Eye (tissue), 1 donor: ENCODE data around the gene RHBDD3.

Source experiments
- DNase-seq: peaks from one replicate; pipeline ENCODE4 v3.0.0-alpha.2; 2015

RHBDD3 gene

GRCh38 chr22:29267858-29268510 lies at the start of gene RHBDD3, which contains the start of gene EWSR1:
TSS of gene RHBDD3 (minus strand) at chr22:29267981. CDS start at chr22:29265626, 2,355 bp downstream.
TSS of gene EWSR1 (plus strand) at chr22:29268268. CDS start at chr22:29268337, 69 bp downstream.
- DNase-seq = peak; percentile 99

GRCh38 chr22:29316141-29316828 lies 48.5 kb upstream of the RHBDD3 start:
- DNase-seq = no peak

GRCh38 chr22:29315286-29316140 lies 47.7 kb upstream of the RHBDD3 start, which contains the start of gene RASL10A:
TSS of gene RASL10A (minus strand) at chr22:29315697. CDS start at chr22:29315246, 451 bp downstream.
- peak; percentile 59 for DNase-seq

- peak; percentile 42 for DNase-seq
These were observed 46.9 kb upstream of the RHBDD3 start for GRCh38 chr22:29314537-29315285.

DNA sequence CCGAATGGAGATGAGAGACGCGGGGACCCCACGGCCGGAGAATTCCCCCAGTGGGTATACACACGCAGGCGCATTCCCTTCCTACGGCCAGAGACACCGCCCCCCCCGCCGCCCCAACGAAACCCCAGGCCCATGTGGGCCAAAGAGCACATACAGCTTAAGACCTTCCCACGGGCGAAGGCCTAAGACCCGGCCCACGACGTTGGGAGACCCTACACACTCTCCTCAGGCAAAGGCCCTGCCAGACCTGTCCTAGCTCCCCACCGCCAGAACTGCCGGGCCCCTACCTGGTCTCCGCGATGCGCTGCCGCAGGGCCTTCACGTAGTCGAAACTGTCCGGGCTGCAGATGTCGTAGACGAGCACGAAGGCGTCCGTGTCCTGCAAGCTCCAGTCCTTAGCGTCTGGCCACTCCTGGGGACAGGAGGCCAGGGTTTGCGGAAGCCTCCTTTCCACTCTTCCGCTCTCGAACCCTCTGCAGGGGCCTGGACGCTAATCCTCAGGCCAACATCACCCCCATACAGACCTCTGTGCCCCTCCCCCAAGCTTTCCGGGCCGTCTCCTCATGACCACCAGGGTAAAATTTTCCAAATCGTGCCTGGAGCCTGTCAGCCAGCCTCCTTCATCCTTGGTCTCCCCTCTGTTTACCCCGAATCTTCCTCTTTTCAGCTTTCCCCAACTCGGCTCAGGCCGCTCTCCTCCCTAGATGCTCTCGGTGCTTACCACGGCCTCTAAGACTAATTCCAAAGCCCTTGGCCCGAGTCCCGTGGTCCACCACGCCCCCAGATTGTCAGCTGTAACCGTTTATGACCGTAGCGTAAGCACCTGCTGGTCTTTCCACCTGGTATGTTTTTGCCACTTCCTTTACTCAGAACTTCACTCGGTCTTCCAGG lies 46.0 kb upstream of the RHBDD3 start:
- DNase-seq = peak; percentile 43

DNA sequence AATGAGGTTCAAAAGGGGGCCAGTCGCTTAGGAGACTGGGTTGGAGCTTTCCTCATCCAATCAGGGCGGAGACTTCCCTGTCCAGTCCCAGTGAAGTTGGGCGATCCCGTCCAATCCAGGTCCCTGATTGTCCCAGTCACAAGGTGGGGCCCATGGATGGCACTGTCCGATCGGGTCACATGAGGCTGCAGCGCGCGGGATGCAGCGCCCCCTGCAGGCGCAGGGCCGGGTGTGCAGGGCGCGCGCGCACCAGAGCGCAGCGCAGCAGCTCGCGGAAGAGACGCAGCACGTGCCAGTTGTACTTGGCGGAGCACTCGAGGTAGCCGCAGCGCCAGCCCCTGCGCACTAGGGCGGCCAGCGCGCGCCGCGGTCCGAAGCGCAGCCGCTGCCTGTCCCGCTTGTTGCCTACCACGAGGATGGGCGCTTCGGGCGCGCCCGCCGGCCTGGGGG lies 45.4 kb upstream of the RHBDD3 start:
- peak; percentile 77 for DNase-seq

DNA sequence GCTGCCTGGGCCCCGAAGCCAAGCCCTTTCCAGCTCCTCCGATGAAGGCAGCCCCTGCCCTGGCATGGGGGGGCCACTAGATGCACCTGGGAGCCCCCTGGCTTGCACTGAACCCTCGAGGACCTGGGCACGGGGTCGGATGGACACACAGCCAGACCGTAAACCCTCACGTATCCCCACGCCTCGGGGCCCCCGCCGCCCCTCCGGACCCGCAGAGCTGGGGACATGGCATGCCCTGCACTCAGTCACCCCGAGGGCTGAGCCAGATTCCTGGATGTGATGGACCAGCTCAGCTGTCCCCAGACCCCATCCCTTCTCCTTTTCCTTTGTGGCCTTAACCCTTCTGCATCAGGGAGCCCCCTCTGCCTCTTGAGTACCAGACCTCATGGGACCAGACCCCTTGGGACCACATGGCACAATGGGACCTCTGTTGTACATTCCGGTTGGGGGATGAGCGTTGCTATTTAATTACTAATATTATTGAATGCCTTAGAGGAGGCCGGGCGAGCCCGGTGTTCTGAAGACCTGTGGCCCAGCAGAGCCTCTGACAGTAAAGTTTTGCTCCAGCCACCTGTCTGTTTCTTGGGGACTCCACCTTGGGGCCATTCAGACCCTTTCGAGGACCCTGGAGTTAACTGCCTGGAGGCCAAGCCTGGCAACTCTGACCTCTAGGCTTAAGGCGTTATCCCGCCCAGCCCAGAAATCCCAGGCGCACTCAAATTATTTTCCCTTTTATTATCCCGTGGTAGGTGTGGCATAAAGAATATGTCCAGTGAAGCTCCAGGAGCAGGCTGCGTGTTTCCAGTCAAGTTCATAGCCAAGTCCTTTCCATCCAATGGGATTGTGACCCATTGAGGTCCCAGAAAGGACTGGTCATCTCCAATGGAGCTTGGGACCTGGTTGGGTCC lies 44.7 kb upstream of the RHBDD3 start:
- no peak for DNase-seq

- no peak for DNase-seq
These were observed 43.9 kb upstream of the RHBDD3 start for GRCh38 chr22:29311464-29312217.

DNA sequence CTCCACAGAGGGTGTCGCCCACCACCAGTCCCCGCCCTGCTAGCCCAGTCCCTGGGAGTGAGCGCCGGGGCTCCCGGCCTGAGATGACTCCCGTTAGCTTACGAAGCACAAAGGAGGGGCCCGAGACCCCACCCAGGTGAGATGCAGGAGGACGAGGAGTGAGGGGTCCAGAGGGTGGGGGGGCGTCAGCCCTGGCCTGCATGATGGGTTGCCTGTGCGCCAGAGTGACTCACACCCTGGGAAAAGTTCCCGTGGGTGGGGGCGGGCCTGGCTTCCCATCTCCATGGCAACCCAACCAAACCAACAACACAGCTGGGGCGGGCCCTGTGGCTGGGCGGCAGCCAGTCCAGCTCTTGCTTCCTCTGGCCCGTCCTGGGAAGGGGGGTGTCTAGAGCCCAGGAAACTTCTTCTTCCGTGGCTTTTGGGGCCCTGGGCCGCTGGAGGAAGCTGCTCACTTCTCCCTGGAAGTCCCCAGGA lies 43.1 kb upstream of the RHBDD3 start:
- DNase-seq = peak; percentile 92

DNA sequence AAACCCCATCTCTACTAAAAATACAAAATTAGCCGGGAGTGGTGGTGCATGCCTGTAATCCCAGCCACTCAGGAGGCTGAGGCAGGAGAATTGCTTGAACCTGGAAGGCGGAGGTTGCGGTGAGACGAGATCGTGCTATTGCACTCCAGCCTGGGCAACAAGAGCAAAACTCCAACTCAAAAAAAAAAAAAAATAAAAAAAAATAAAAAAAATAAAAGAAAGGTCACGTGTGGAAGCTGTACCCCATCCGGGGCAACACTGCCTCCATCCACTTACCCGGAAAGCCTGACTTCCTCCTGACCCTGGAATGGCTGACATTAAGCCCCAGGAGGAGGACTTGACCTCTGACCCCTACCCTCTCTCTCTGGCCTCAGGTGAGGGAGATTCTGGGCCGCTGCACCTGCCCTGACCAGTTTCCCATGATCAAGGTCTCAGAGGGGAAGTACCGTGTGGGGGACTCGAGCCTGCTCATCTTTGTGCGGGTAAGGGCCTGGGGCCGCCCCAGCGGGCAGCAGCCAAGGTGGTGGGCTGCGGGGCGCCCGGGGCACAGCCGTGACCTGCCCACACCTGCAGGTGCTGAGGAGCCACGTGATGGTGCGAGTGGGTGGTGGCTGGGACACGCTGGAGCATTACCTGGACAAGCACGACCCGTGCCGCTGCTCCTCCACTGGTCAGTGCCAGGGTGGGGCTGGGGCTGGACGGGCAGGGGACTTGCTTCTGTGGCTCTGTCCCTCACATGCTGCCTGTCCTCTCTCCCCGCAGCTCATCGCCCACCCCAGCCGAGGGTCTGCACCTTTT lies 42.5 kb upstream of the RHBDD3 start:
- no peak for DNase-seq

- DNase-seq = no peak
These were observed 41.7 kb upstream of the RHBDD3 start for GRCh38 chr22:29309332-29310064.

GRCh38 chr22:29308791-29309262 lies 41.0 kb upstream of the RHBDD3 start:
- no peak for DNase-seq

- DNase-seq = no peak
These were observed 40.5 kb upstream of the RHBDD3 start for GRCh38 chr22:29308148-29308790.

DNA sequence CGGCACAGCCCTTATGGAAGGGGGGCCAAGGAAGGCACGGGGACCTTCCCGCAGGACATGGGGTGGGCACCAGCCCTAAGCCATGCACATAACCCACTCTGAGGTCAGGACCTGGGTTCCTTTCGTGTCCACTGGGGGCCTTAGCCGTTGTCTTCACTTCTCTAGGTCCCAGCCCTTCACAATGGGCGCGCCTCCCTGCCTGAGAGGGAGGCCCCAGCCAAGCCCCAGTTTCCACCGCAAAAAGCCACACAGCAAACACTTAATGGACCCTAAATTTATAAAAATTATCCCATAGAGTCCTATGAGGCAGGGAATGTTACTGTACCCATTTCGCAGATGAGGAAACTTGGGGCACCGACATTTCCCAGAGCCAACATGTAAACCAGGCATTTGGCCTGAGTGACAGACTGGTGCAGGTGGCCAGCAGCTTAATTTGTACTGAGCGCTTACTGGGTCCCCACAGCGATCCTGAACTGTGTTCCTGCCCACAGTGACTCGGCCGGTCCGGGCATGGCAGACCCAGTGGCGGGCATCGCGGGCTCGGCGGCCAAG lies 39.9 kb upstream of the RHBDD3 start:
- no peak for DNase-seq

- peak; percentile 91 for DNase-seq
These were observed 39.2 kb upstream of the RHBDD3 start for GRCh38 chr22:29306835-29307595.
